ENCODE measurements around the gene HACD2. TPM values are rescaled to one million over a fixed set of nuclear protein-coding genes. Genes with fewer than 3 reads are reported as not detected.

Gene HACD2, protein sequence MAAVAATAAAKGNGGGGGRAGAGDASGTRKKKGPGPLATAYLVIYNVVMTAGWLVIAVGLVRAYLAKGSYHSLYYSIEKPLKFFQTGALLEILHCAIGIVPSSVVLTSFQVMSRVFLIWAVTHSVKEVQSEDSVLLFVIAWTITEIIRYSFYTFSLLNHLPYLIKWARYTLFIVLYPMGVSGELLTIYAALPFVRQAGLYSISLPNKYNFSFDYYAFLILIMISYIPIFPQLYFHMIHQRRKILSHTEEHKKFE
- 10 to 100 TPM; 26.6 to 34.6 TPM for total RNA-seq
- long read RNA-seq, partial matches to known transcripts: 0 of 4 reads
- long read RNA-seq, other reads (novel, unspliced or antisense): 4 of 4 reads

DNA sequence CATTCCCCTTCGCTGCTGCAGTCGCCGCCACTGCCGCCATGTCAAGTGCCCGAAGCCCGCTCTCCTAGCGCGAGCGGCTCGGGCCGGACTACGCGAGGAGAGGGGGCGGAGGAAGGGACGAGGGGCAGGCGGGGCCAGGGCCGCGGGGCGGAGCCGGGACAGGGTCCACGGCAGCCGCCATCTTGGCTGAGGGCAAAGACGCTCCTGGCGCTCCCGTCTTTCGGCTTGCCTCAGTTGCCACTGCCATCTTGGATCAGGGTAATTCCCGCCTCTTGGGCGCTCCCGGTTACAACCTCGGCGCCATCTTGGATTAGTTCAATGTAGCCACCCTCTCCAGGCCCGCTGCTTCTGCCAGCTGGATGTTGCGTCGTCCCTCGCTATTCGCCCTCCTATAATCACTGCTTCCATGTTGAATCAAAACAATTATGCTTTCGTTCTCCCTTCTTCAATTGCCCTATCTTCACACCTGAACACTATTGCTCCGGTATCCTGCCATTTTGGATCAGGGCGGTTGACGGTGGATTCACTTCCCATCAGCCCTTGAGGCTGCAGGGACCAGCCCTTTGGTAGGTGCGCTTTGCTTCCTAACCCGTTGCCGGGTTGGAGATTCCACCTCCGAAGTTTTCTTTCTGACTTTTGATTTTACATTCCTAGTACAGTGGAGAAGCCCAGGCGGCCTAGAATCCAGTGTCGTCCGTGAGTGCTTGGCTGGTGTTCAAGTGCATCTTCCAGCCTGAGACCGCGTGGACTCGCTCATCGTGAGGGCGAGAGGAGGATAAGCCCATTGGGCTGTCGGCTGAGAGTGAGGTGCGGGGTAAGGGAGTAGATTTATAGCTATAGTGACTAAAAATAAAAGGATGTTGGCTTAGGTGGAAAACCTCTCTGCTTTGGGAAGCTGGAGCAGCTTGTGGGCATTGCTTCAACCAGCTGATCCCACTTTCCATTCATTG lies at the start of gene HACD2:
Gene HACD2, minus strand, starts transcription at position 66 of the 950 bp plus-strand sequence. Its CDS starts 26 bp downstream, at position 40.
- ATAC-seq (peak; percentile 97 to 98), DNase-seq (peak; percentile 97)
- intact Hi-C loops (cut with DNase I): no loop called here

DNA sequence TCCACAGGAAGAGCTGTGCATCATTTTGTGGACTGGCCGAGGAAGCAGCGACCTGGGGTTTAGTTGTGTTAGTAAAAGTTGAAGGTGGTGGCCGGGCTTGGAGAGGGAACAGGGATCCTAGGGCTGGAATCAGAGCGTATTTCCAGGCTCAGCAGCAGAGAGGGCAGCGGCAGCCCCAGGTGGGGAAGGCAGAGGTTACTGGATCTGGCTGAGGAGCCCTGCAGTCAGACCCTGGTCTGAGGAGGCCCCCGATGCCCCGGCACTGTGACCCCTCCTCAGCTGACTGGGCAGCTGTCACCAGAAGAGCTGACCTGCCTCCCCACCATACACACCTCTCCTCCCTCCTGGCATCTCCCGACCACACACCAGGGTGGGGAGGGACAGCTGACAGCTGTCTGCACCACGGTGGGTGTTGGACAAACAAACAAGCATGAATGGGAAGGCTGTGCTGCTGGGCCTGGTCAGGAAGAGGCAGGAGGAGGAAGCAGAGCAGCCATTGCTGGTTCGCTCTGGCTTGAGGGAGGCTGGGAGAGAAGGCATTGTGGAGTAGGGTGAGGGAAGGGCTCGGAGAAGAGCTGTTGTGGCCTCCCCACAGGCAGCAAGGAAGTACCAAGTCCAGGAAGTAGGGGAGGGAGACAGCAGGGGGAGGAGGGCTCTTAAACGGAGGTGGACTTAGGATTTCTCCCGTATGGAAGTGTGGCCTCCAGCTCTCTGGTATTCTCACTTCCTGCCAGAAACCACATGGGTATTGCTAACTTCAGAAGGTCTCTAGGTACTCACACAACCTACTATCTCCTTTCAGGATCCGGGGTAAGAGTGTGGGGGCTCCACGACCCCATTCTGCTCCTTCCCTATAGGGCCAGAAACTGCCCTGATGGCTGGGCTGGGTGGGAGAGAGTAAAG lies 49.5 kb upstream of the HACD2 start:
- no peak for DNase-seq
- peak in 1 of 2 donors; percentile 7 for ATAC-seq
- intact Hi-C loops (cut with DNase I): no loop called here

DNA sequence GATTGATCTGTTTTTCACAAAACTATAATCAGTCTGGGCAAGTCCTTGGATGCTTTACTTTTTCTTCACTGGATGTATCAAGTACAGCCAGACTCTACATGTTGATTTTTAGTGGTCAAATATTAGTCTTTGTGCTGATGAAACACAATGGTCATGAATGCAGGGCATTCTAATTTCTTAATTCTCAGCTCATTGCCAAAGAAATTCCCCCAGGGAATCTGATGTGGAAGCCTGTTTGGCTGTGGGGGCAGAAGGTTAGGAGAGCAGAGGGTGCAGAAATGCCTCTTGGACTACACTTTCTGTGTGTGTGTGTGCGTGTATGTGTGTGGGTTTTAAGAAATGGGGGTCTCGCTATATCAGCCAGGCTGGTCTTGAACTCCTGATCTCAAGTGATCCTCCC lies 48.7 kb upstream of the HACD2 start:
- ATAC-seq (peak in 1 of 2 donors; percentile 14), DNase-seq (no peak)
- intact Hi-C loops (cut with DNase I): no loop called here

DNA sequence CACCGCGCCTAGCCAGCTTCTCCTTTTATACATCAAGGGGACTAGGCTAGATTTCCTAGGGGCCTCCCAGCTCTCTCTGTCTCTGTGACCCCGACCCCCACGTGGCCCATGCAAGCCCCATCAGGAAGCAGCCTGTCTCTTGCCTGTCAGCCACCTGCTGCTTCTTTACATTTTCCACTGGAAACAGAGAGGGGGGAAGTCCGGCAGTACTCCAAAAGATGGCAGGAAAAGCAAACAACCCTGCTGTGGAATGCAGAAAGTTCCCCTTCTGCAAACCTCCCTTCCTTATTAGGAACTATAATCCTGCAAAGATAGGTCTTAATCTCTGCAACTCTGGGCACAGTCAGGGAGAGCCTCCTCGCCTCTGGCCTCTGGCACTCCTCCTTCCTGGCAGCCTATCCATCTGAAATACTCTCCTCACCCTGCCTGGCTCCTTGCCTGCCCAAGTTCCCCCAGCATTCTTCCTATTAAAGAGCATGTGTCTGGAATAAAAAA lies 47.4 kb upstream of the HACD2 start:
- no peak for DNase-seq
- intact Hi-C loops (cut with DNase I): no loop called here

DNA sequence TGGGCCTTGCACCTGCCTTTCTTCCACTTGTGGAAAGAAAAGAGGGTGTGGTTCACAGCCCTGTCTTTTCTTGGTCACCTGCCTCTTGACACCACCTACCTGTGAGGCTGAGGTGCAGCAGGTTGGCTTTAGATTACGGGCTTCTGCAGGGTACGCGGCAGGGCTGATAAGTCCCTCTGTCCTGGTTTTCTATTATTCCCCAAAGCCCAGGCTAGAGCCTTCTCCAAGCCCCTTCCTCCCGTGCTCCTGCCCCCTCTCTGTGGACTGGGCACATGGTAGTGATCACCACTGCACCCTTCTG lies 44.8 kb upstream of the HACD2 start:
- no peak for ATAC-seq
- intact Hi-C loops (cut with DNase I): no loop called here
- DNase-seq: no peak

More for the DNA sequence above, 47.4 kb upstream of the HACD2 start:
- peak; percentile 67 to 78 for ATAC-seq

DNA sequence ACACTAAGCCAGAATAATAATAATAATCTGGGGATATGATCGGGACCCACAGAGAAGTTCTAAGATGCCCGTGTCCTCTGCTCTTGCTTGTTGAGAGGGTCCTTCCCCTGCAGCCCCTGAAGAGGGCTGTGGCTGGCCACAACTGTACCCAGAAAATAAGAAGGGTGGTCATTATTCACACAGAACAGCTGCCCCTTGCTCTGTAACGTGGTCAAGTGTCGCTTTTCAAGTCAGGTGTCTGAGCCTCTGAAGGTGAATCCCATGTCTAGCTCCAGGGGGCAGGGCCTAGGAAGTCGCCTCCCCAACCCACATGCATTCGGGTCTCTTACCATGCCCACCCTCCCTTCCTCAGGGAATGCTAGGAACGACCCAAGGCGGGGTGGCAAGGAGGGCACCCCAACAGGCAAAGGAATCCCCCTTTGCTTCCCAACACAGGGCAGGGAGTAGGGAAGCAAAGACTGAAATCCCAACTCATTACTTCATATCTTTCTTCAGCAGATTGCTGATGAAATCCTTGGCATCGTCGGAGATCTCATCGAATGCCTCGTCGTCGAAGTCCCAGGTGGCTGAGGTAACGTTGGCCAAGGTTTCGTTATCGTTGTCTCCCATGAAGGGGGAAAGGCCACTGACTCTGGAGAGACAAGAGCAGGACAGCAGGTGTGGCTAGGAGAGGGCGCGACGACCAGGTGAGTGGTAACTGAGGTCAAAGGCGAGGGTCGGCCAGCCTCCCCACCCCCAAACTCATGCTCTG lies 44.3 kb upstream of the HACD2 start:
- intact Hi-C loops (cut with DNase I): no loop called here
- ATAC-seq (no peak), DNase-seq (no peak)

DNA sequence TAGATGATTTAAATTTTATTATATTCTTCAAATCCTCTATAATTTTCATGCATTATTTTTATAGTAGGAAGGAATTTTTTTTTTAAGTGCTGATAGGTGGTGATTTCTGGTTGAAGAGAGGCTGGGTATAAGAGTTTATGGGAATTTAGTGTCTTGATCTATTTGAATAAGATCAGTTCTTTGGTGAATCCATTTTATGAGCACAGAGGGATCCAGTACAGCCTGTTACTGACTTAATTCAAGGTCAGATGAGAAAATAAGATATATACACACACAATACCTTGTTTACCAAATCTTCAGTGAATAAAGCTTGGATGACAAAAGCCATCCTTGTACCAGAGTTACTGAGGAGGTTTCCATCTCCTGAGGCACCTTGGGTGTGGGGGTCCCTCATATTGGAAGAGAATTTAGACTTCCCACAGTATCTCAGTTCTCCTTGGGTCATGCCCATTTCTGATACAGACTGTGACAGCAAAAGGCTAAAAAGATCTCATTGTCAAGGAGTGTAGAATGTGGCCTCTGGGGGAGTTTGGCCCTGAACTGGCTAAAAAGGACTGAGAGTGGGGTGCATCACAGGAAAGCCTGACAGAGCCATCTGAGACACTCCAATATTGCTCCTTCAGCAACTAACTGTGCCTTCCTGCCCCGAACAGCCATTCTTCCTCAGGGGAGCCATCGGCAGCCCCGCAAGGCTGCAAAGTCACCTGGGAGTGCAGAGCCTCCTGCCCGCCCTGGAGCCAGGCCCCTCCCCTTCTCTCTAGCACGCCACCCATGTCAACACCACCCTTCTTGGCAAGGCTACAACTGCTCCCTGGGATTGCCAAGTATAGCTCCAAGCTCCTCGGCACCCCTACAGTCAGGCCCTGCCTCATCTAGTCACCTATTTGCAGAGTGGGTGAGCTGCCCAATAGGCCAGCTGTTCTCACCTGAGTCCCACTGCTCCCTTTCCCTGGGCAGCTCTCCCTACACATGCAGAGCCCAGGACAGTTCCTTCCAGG lies 43.1 kb upstream of the HACD2 start:
- peak; percentile 72 to 73 for ATAC-seq
- intact Hi-C loops (cut with DNase I): no loop called here
- peak; percentile 45 for DNase-seq

DNA sequence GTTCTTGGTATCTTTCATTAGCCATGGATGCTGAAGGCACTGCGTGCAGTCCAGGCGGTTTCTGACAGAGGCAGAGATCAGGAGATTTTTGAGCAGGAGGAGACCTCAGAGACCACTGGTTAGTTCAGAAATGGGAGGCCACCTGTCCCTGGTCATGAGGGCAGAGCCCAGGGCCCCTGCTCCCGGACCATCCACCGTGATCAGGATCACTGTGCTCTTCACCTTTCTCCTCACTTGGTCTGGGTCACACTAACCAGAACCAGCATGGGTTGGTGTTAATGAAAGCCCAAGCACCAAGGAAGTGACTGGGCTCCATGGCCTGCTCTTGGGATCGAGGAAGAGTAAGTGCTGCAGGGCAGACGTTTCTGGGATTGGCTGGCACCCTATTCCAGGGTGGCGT lies 42.0 kb upstream of the HACD2 start:
- intact Hi-C loops (cut with DNase I): no loop called here
- ATAC-seq: no peak
- DNase-seq: no peak

DNA sequence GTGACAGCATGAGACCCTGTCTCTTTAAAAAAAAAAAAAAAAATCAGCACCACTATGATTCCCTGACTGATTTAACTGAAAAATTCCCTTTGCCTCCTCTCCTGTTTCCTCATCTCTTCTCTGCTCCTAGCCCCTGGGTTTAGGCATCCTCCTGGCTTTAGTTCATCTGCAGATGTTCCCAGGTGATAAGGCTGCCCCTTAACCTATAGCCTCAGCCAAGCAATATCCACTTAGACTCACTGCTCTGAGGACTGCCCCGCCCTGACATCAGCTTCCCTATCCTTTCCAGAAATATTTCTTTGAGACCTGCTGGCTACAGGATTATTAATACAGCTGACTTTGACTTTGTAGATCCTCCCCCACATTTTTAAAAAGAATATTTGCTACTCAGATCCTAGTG lies 39.4 kb upstream of the HACD2 start:
- intact Hi-C loops (cut with DNase I): no loop called here
- DNase-seq: no peak
- no peak for ATAC-seq

DNA sequence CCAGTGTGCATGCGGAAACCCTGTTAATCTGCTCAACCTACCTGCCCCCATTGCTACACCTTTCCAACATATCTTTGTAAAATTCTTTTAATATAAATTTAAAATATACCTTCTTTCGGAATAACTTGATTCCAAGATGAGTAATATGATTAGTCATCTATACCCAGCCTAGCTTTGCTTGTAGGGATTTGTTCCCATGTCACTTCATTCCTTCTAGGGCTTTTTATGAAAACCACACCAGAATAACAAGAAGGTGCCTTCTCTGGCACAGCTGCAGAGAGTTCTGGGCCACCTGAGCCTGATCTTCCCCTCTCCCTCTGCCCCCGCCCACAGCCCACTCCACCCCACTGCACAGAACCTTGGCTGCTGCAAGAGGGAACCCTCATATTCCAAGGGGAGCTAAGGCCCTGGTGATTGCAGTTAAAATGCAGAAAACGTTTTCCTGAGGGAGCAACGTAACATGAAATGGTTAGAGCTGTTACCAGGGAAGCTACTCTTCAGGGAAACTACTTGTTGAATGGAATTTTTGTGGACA lies 38.6 kb upstream of the HACD2 start:
- ATAC-seq: no peak
- intact Hi-C loops (cut with DNase I): no loop called here
- no peak for DNase-seq

DNA sequence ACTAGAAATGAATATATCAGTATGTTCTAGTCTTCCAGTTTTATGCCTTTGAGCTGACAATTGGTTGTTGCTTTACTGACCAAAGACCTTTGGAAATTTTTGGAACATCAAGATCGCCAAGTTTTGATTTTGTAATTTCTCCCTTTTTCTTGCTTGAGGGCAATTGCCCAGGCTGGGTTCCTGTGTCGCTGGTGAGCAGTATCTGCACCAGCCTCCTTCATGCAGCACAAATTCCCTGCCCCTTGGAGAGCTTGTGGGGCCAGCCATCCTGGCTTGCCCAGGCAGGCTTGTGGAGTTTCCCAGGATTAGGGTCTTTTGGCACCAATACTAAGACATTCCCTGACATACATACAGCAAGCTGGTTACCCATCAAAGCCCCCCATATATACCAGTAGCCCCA lies 37.9 kb upstream of the HACD2 start:
- intact Hi-C loops (cut with DNase I): no loop called here
- no peak for ATAC-seq
- no peak for DNase-seq

DNA sequence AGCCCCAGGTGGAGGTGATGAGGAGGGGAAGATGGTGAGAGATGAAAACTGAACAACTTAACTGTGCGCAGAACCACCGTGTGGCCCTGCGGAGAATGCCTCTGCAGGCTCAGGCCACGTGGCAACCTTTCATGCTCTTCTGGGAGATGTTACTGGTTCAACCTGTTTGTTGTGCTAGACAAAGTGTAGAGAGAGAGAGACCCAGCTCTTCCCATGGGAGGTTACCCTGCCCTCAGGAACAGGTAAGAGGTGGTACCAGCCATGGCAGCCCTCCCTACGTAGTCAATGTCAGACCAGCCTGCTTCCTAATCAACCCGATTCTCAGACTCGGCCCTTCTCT lies 37.0 kb upstream of the HACD2 start:
- DNase-seq (no peak), ATAC-seq (no peak)
- intact Hi-C loops (cut with DNase I): no loop called here

DNA sequence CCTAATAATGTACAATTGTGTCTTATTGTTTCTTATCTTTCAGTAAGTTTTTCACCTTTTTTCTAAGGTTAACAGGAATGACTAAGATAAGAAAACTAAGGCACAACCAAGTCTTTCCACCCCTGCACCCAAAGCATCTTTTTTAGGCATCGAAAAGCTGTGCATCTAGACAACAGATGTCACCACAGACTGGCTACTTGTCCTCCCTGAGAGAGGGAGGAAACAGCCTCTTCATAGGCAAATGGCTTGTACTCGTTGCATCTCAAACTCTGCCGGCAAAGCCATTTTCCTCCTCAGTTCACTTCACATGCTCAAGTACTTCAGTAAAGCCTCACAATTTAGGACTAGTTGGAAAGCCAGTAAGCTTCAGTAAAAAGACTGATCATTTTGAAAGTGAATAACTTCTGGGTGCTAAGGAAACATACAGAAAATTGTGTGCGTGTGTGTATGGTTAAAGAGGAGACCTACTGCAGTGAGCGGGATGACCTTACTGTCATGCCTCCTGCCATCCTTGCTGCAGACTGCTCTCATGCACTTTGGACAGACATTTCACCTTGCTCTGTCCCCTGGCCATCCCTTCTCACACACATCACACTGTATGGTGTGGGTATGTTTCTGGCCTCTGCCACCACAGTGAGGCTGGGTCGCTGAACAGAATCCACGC lies 36.5 kb upstream of the HACD2 start:
- ATAC-seq: no peak
- no peak for DNase-seq
- intact Hi-C loops (cut with DNase I): no loop called here

DNA sequence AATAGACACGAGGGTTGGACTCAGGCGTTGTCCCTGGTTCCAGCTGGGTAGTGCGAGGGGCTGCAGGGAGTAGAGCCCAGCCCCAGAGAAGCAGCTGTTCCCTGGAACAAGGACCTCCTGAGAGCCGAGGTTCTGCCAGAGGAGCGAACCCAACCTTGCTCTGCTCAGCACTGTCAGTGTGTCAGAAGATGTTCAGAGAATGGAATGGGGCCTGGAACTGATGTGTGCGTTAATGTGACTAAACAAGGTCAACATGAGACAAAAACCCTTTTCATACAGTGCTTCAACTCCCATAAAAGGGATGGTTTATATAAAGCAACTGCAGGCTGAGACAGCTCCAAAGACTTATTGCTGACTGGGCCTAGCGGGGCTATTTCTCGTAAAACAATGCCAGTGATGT lies 35.5 kb upstream of the HACD2 start:
- intact Hi-C loops (cut with DNase I): no loop called here
- DNase-seq (no peak), ATAC-seq (peak; percentile 7 to 45)

DNA sequence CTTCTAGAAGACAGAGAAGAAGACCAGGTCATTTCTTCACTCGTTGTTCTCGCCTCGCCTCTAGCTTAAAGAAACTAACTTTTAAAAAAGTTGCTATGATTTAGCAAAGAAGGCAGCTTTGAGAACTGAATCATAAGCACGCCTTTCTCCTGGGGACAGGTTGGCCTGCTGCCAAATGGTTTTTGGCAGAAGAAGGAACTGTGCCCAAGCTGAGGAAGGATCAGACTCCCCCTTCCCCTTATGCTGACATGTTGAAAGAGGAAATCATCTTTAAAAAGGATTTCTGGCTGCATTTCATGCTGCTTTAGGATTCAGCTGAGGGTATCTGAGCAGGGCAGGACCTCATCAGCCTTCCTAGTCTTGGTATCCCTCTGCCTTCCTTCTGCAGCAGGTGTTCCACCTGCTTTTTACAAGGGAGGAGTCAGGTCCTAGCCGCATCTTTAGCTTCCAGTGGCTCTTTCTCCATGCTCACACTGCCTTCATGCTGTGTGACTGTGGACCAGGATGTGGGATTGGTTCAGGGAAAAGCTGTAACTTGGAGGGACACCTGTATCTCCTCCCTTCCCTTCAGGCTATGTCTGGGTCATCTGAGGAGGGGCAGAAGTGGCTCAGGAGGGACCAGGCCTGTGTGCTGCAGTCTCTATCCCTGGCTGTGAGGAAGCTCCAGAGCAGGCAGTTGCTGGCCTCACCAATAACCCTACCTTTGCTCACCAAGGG lies 34.1 kb upstream of the HACD2 start:
- intact Hi-C loops (cut with DNase I): no loop called here
- ATAC-seq (peak; percentile 72 to 78), DNase-seq (peak; percentile 68)

DNA sequence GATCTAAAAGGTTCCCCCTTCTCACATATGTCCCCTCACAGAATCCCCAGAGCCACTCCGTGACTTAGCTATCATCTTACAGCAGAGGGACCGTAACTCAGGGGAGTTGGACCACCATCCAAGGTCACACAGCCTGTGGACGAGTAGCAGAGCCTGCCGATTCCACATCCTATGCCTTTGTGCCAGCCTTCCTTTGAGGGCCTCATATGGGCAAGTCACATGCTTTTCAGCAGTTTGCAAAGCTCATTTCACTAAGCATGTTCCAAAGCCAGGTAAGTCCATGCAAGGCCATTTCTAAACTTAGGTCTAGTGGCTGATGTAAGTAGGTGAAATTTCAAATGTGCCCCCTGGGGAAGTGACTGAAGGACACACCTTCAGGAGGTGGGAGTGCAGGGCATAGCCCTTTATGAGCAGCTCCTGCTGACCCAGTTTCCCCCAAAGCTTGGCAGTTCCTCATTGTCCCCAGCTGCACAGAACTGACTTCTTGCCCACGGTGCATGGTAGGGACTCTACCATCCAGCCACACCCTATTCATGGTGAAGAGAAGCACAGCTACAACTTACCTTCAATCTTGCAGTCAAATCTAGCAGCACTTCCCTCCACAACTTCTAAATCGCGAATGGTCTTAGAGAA lies 33.3 kb upstream of the HACD2 start:
- ATAC-seq (peak; percentile 6 to 11), DNase-seq (no peak)
- intact Hi-C loops (cut with DNase I): no loop called here
